Tibial nerve (tissue), 4 donors: Measurements from ENCODE around the gene SLIT1. TPM values are rescaled to one million over a fixed set of nuclear protein-coding genes. Genes with fewer than 3 reads are reported as not detected.

Experiments used
- DNase-seq, 2 donors: peaks; one replicate each; pipeline ENCODE4 v3.0.0-alpha.2; 2019; ENCODE audit warnings: low spot score in 2 of 2
- H3K27ac ChIP-seq, 4 donors: fragments of 200-600 bp; sonication (generic) in 3 of 4; one replicate each; pipeline ENCODE4 v1.5.1; 2017 to 2019; ENCODE audit warnings: mild to moderate bottlenecking in 1 of 4
- H3K27me3 ChIP-seq, 2 donors: fragments of 200-600 bp; sonication (generic) in 1 of 2; one replicate each; pipeline versions ENCODE4 v1.5.1 to v1.6.0; 2017 to 2019
- H3K36me3 ChIP-seq, 3 donors: fragments of 200-600 bp; sonication (generic); one replicate each; pipeline ENCODE4 v1.5.1; 2018 to 2019
- H3K4me1 ChIP-seq, 4 donors: fragments of 200-600 bp; sonication (generic) in 3 of 4; one replicate each; pipeline ENCODE4 v1.5.1; 2017 to 2019
- H3K4me3 ChIP-seq, 4 donors: fragments of 200-600 bp; sonication (generic) in 3 of 4; one replicate each; pipeline ENCODE4 v1.5.1; 2017 to 2019; ENCODE audit warnings: mild to moderate bottlenecking in 1 of 4, moderate library complexity in 1 of 4
- H3K9me3 ChIP-seq, 4 donors: fragments of 200-600 bp; sonication (generic) in 3 of 4; one replicate each; pipeline ENCODE4 v1.5.1; 2017 to 2019
- EP300 ChIP-seq, 2 donors: sonication (generic); formaldehyde crosslinking; IDR thresholded peaks; one replicate each; pipeline ENCODE4 v1.6.1; 2017; ENCODE audit warnings: antibody characterized with exemption in 2 of 2, mild to moderate bottlenecking in 1 of 2
- POLR2A ChIP-seq, 2 donors: fragments of 450-650 bp; IDR thresholded peaks; one replicate each; pipeline ENCODE4 v1.6.1; 2017; ENCODE audit warnings: antibody characterized with exemption in 2 of 2, mild to moderate bottlenecking in 2 of 2, moderate library complexity in 2 of 2
- WGBS, 2 donors: methylation state at CpG; one replicate each; pipeline ENCODE4 v1.1.5; 2018; 5-methylcytosine and 5-hydroxymethylcytosine counted together
- total RNA-seq, 4 donors: library from RNA; depleted of rRNA; stranded (reverse); fragments of >200 nt; gene quantifications; one replicate each; pipeline ENCODE4 v1.1.0, GENCODE V29; 2016
- TF ChIP-seq, protein P1 (sequence below), 5 experiments: fragments of 200-600 bp in 3 of 5; fragments of 450-650 bp in 2 of 5; sonication (generic) in 3 of 5; IDR thresholded peaks; one replicate each; pipeline ENCODE4 v1.5.1; 2016 to 2019; ENCODE audit warnings: antibody characterized with exemption in 5 of 5, mild to moderate bottlenecking in 3 of 5, moderate library complexity in 2 of 5

SLIT1 gene
- total RNA-seq, 4 donors from 2014 or later = 0.78 to 3.1 (median 1.3) TPM

DNA sequence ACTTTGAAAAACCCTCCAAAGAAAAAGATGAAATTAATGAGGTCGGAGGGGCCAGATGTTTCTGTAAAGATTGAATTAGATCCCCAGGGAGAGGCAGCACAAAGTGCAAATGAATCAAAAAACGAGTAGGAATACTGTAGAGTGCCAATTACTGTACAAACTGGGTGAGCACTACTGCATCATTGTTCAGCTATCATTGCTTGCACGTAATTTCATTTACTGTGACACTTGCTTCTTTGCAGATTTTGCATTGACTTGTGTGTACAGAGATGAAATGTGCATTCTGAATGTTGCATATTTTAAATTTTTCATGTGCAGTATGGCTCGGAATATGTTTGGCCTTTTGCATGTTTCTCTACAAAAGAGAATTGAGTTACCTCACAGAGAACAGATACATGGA, 230.0 kb downstream of the SLIT1 start:
- TF ChIP-seq POLR2A (IDR thresholded peaks at IDR 0.05) (no peak), EP300 (IDR thresholded peaks at IDR 0.05) (no peak)
- TF ChIP-seq, protein P1, sequence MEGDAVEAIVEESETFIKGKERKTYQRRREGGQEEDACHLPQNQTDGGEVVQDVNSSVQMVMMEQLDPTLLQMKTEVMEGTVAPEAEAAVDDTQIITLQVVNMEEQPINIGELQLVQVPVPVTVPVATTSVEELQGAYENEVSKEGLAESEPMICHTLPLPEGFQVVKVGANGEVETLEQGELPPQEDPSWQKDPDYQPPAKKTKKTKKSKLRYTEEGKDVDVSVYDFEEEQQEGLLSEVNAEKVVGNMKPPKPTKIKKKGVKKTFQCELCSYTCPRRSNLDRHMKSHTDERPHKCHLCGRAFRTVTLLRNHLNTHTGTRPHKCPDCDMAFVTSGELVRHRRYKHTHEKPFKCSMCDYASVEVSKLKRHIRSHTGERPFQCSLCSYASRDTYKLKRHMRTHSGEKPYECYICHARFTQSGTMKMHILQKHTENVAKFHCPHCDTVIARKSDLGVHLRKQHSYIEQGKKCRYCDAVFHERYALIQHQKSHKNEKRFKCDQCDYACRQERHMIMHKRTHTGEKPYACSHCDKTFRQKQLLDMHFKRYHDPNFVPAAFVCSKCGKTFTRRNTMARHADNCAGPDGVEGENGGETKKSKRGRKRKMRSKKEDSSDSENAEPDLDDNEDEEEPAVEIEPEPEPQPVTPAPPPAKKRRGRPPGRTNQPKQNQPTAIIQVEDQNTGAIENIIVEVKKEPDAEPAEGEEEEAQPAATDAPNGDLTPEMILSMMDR (IDR thresholded peaks at IDR 0.05) = no peak
- Histone ChIP-seq H3K27me3 (no peaks in the 10 kb centered on the region), H3K36me3 (peaks cover 0 to 21% (median 0%) of the 10 kb centered on the region in 3 donors), H3K27ac (no peak overlapping the region), H3K4me1 (peaks cover 0 to 22% (median 2%) of the 10 kb centered on the region in 4 donors), H3K4me3 (no peak overlapping the region), H3K9me3 (no peaks in the 10 kb centered on the region)
- DNase-seq = no peak
- WGBS, 2 donors = 43 to 44% methylated on average over 4 of the region's 4 CpGs

DNA sequence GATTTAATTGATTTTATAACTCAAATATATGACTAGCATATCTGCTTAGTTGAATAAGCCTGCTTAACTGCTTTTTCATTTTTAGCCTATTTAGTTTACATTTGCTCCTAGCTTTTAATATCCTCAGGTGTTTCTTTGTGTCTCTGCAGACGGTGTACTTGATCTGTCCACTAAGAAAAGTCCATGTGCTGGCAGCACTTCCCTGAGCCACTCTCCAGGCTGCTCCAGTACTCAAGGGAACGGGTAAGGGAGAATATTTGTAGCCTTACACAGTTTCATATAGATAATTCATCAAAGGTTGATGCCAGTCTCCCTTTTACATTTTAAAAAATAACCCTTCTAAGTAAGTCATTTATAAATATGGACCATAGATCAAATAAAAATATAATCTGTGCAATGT, 233.8 kb downstream of the SLIT1 start:
- Histone ChIP-seq H3K36me3 (peaks cover 0 to 21% (median 0%) of the 10 kb centered on the region in 3 donors), H3K4me3 (no peak overlapping the region), H3K27ac (no peak overlapping the region), H3K4me1 (peaks cover 0 to 10% (median 0%) of the 10 kb centered on the region in 4 donors), H3K27me3 (no peaks in the 10 kb centered on the region), H3K9me3 (no peaks in the 10 kb centered on the region)
- TF ChIP-seq, protein P1 (IDR thresholded peaks at IDR 0.05) = no peak
- TF ChIP-seq EP300 (IDR thresholded peaks at IDR 0.05) (no peak), POLR2A (IDR thresholded peaks at IDR 0.05) (no peak)
- WGBS, 2 donors = 85 to 86% methylated on average over 2 of the region's 2 CpGs
- no peak for DNase-seq

DNA sequence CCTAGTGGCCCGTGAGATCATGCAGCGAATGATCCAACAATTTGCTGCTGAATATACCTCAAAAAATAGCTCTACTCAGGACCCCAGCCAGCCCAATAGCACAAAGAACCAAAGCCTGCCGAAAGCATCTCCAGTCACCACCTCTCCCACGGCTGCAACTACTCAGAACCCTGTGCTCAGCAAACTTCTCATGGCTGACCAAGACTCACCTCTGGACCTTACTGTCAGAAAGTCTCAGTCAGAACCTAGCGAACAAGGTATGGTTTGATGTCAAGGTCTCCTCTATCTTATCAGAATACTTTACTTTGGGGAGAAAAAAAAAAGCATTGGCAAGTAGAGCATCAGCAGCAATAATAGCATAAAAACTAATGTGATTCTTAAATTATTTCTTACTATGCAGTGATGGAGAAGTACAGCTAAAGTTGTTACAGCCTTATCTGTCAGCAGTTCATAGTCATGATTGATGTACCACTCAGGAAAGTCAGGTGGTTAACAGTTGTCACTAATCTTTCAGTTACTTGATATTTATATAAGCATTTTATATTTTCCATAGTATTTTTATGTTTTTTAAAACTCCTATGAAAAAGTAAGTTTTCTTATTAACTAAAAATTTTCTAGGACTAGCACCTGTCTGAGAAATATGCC, 236.6 kb downstream of the SLIT1 start:
- H3K27me3 ChIP-seq = no peaks in the 10 kb centered on the region
- no peak overlapping the region for H3K4me3 ChIP-seq
- TF ChIP-seq, protein P1 (IDR thresholded peaks at IDR 0.05) = no peak
- no peak for TF ChIP-seq EP300 (IDR thresholded peaks at IDR 0.05)
- TF ChIP-seq POLR2A (IDR thresholded peaks at IDR 0.05) = no peak
- no peaks in the 10 kb centered on the region for H3K9me3 ChIP-seq
- no peaks in the 10 kb centered on the region for H3K4me1 ChIP-seq
- no peak for DNase-seq
- no peak overlapping the region for H3K27ac ChIP-seq
- peaks cover 0 to 6% (median 0%) of the 10 kb centered on the region in 3 donors for H3K36me3 ChIP-seq
- WGBS, 2 donors = 85 to 87% methylated on average over 5 of the region's 5 CpGs

Other genes starting within 250 kb of the SLIT1 start
- gene ARHGAP19, start 106.7 kb upstream of the SLIT1 start, total RNA-seq = 100 to 1,000 TPM in 1 of 4 donors, 10 to 100 TPM in 3; 37.5 to 109 (median 77.7) TPM
- gene FRAT1, start 133.3 kb upstream of the SLIT1 start, total RNA-seq = 10 to 100 TPM in 1 of 4 donors, 1 to 10 TPM in 3; 6.8 to 10.0 (median 8.5) TPM
- 10 to 100 TPM; 14.6 to 28.2 (median 23.3) TPM for gene FRAT2, start 148.8 kb upstream of the SLIT1 start, total RNA-seq
- gene RRP12, start 215.4 kb upstream of the SLIT1 start, total RNA-seq = 10 to 100 TPM; 14.7 to 50.7 (median 24.4) TPM
- gene PGAM1, start 240.2 kb upstream of the SLIT1 start, total RNA-seq = 100 to 1,000 TPM; 142 to 166 (median 155) TPM